NCI-H2196 treated with DMSO at 0.1 percent for 48 hours (cell line): ENCODE results near the gene C12orf75.
"Not testable (repeated sequence)": the region's sequence is repeated elsewhere in the genome, so short reads cannot be mapped to it uniquely, and the experiment has no call there.

ENCODE experiments used
- DNase-seq: peaks from one replicate; lab custom pipeline; 2025; ENCODE audit not compliant: unreplicated experiment; lab: John Stamatoyannopoulos, UW

The C12orf75 gene

DNA sequence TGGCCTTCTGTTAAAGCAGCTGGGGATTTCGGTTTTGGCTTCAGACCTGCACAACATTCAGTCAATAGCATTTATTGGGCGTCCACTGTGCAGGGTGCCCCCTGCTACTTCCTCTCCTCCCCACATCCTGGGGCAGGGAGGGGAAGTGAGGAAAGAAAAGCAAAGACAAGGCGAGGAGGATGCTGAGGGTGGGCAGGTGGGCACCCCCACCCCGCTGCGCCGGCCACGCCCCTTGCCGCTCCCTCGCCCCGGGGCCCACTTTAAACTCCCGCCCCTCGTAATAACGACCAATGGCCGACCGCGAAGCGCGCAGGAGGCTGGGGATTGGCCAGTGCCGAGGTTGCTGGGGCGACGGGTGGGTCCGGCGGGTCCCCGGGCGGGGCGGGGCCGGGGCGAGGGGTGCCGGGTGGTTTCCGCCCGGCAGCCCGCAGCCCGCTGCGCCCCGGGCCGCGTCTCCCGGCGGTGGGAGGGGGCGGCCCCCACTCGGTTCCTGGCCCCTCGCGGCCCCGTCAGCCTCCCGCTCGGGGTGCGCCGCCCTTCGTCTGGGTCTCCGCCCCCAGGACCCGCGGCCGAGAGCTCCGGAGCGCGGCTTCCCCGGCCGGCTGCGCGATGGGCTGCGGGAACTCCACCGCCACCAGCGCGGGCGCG is at the start of gene C12orf75:
Gene C12orf75 (plus strand): TSS at position 409 of the 648 bp plus-strand sequence. CDS start 201 bp downstream, at position 610.
- DNase-seq: peak; percentile 73

- no peak for DNase-seq
Observed at GRCh38 chr12:105280966-105281693, 49.4 kb upstream of the C12orf75 start.

- DNase-seq: no peak
Observed at GRCh38 chr12:105281694-105282049, 48.8 kb upstream of the C12orf75 start.

DNA sequence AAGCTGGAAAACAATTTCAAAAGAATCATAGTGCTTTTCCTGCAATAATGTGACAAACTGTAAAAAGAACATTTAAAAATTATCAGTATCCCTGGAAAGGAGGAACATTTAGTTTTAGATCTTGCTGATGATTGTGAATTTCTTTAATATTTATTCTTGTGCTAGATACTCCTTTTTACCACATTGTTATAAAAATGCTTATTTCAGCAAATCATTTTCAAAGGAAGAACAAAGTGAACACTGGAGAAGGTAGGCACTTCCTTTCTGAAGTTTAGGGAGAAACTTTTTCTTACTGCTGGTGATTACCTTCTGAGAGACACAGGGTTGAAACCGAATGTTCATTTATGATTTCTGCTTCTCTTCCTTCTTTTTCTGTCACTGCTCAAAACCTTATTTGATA is 45.1 kb upstream of the C12orf75 start:
- no peak for DNase-seq

GRCh38 chr12:105287408-105287807 is 43.1 kb upstream of the C12orf75 start:
- DNase-seq: no peak

GRCh38 chr12:105288311-105288996 is 42.0 kb upstream of the C12orf75 start:
- DNase-seq: no peak

- DNase-seq: no peak
Observed at GRCh38 chr12:105289114-105289904, 41.2 kb upstream of the C12orf75 start.

GRCh38 chr12:105291531-105291930 is 39.0 kb upstream of the C12orf75 start:
- DNase-seq: no peak

DNA sequence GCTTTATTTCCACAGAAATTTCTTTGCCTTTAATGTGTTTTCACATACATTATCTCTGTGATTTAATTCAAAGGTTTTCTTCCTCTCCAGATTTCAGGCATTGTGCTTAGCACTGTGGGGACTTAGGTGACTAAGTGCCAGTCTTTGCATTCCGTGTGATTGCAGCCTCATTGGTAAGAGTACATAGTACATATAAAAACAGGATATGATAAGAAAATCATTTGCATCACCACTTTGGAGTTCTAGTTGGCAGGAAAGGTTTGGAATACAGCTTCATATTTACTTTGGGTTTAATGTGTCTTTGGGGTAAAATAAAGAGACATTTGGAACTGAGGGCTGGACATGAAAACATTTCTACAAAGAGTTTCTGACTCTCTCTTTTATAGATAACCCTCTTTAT is 37.8 kb upstream of the C12orf75 start:
- DNase-seq: no peak

GRCh38 chr12:105293187-105293586 is 37.3 kb upstream of the C12orf75 start:
- DNase-seq: no peak

DNA sequence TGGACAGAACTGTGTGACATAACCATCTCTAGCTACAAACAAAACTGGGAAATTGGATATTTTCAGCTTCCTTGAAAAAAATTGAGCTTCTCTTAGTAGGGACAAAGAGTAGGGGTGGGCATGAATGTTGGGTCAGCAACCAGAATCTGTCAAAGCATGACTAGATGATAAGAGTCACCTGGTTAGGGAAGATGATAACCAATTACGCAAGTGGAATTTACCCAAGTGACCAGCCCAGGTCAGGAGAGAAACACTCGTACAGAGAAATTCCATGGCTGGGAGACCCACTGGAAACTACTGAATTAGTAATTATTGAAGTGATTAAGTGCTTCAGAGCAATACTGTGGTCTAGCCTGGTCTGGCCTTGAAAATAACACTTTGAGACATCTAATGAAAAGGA is 36.3 kb upstream of the C12orf75 start:
- DNase-seq: no peak

GRCh38 chr12:105294886-105295479 is 35.5 kb upstream of the C12orf75 start:
- DNase-seq: no peak

DNA sequence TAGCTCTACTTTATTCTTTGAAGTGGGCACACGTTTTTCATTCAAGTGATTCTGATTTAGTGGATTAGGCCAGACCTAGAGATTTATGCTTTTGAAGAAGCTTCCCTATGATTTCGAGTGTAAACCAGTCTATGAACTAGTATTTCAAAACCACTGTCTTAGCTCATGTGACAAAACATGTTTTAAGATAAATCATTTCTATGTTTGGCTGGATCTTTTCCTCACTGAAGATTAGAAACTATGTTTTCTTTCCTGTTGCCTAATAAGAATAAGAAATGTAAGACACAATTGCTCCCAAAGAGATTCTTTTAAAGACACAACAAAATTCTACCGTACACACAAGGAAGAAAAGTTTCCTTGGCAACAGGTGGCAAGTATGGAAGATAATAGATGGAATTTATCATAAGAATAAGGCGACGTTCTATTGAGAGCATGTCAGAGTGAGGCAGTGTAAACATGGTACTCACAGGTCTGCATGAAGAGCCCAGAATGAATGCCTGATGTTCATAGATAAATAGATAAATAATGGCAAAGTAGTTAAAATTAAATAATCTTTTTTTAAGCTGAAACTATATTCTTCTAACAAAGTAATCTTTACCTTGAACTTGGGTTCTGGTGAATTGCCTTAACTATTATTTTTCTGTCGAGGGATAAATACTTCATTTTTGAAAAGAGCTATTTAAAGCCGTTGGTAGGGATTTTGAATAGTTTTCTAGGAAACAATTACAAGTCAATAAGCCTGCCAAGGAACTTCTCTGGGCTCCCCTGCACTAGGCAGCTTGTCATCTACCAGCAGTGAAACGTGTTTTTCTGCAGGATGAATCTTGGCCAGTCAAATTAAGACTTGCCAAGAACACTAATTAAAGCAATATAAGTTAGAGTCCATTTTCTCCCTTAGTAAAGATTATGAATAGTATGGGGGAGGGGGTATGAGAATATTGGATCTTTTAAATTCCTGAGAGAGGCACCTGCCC is 34.1 kb upstream of the C12orf75 start:
- no peak for DNase-seq

DNA sequence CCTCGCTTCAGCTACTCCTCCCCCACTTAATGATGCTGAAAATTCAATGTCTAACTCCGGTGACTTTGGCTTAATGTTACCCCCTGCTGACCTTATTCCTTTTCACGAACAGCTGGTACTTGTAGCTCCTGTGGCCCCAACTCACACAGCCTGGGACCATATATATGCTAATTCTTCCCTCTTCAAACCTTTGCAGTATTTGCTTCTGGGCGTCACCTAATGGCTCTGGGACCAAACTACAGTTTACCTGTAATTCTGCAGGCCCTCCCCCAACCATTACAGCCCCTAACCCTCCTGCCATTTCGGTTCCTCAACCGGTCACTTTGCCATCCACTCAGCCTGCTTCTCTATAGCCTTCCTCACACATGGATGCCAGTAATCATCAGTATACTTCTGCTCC is 29.6 kb upstream of the C12orf75 start:
- no peak for DNase-seq

DNA sequence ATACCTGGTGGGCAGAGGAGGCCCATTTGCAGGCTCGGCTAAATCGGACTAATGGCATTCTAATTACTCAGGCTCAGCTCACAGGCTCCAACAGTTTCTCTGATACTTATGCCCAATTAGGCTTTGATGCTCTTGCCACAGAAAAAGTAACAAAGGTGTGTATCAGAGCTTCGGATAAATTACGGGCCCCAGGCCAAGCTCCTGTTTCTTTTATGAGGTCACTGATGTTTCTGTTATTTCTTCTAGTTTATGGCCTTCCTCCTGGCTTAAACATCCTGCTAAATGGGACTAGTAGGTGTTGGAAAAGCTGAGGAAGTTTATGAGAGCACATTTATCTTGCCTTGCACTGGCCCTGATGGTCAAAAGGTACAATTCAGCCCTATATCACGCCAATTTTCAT is 28.8 kb upstream of the C12orf75 start:
- no peak for DNase-seq

DNA sequence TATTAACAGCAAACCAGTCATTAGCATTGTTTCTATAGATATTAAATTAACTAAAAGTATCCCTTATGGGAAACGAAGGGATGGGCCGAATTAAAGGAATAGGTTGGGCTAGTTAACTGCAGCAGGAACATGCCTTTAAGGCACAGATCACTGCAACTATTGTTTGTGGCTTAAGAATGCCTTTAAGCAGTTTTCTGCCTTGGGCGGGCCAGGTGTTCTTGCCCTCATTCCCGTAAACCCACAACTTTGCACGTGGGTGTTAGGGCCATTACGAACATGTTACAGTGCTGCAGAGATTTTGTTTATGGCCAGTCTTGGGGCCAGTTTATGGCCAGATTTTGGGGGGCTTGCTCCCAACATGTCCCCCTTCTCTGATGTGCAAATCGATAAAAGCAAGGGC is 27.5 kb upstream of the C12orf75 start:
- DNase-seq: not testable (repeated sequence)

DNA sequence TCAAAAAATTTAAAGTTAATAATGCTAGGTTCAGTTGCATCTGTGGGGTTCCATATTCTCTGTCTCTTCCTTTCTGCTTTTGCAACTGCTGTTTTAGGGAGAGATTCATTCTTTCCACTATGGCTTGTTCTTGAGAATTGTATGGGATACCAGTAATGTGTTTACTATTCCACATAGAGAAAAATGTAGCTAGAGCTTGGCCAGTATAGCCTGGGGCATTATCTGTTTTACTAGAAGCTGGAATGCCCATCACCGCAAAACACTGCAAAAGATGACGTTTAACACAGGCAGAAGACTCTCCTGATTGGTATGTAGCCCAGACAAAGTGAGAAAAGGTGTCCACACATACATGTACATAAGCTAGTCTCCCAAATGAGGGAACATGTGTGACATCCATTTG is 25.9 kb upstream of the C12orf75 start:
- DNase-seq: not testable (repeated sequence)

DNA sequence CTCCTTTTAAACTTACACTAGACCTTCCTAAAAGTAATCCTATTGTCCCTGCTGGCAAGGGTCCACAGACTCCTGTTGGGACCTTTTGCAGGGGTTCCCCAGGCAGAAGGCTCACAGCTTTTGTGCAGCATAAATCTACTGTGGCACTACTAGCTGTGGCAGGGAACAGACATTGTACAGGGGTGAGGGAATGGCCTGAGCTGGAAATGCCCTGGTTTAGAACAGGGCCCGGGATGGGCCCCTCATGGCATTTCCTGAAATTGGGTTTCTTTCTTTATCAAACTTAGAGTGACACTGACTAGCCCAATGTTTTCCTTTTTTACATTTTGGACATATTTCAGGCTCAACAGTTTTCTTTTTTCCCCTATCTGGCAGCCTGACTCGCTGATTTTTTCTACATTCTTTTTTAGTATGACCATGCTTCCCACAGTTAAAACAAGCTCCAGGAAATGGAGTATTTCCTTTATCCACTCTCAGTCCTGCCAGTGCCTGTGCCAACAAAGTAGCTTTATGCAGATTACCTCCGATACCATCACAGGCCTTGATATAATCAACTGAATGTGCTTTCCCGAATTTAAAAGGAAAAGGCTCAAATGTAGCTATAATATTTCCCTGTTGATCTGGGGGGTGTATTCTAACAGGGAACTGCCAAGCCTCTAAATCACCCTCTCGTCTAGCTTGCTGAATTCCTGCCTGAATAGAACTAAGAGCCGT is 22.7 kb upstream of the C12orf75 start:
- DNase-seq: not testable (repeated sequence)

DNA sequence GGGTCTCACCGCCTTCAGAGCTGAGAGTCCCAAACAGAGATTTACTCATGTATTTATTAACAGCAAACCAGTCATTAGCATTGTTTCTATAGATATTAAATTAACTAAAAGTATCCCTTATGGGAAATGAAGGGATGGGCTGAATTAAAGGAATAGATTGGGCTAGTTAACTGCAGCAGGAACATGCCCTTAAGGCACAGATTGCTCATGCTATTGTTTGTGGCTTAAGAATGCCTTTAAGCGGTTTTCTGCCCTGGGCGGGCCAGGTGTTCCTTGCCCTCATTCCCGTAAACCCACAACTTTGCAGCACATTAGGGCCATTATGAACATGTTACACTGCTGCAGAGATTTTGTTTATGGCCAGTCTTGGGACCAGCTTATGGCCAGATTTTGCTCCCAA is 21.7 kb upstream of the C12orf75 start:
- not testable (repeated sequence) for DNase-seq
